CD4-positive, alpha-beta T cell treated with Interleukin-1 beta for 1 hour (primary cell): ENCODE results near the gene SMG1.
"Not testable (repeated sequence)": the region's sequence is repeated elsewhere in the genome, so short reads cannot be mapped to it uniquely, and the experiment has no call there.

ENCODE experiments used
- DNase-seq, 2 donors: peaks; one replicate each; pipeline ENCODE4 v3.0.0-alpha.2; 2020 to 2022

The SMG1 gene

DNA sequence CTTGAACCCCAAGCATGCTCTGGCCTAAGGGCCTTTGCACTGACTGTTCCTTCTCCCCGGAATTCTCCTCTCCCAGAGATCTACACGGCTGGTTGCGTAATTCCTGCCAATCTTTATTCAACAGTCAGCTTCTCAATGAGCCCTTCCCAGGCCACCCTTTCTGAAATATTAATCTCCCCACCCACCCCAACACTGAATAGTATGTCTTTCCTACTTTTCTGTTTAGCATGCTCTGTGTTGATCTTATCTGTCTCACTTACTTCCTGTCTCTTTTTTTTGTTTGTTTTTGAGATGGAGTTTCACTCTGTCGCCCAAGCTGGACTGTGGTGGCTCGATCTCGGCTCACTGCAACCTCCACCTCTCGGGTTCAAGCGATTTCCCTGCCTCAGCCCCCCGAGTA lies 169.6 kb downstream of the SMG1 start:
- DNase-seq, result not testable (repeated sequence)
